HG03196 (cell line): ENCODE results near the gene MCM6.

ENCODE experiments used
- ATAC-seq: cut with Tn5 transposase; IDR thresholded peaks from one replicate; pipeline ENCODE4 v1.9.1; 2021; ENCODE audit not compliant: unreplicated experiment

Gene MCM6

GRCh38 chr2:135870571-135870970, 5.7 kb downstream of the MCM6 start:
- no peak for ATAC-seq

DNA sequence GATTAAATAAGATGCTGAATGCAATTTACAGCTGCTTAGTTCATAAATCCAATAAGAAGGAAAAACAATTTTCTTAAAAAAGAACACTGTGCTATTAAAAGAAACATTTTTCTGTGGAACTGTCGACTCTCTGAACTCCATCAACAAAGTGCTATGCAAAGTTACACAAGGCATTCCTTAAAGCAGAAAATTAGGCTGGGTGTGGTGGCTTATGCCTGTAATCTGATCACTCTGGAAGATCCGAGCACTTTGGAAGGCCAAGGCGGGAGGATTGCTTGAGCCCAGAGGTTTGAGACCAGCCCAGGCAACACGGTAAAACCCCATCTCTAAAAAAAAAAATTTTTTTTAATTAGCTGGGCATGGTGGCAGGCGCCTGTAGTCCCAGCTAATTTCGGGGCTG, 13.0 kb downstream of the MCM6 start:
- no peak for ATAC-seq

- ATAC-seq = no peak
These were observed 13.5 kb downstream of the MCM6 start for GRCh38 chr2:135862718-135863117.

DNA sequence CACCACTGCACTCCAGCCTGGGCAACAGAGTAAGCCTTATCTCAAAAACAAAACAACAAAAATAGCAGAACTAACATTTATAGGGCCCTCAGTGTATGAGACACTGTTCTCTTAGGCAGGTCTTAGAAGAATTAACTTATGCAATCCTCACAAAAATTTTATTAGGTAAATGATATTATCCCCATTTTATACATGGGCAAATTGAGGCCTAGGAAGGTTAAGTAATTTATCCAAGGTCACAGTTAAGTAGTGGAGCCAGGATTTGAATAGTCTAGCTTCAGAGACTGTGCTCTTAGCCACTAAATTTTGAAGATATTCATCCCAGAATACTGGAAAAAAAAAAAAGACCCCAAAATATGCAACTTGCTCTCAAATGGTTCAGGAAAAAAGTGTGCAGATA, 22.8 kb downstream of the MCM6 start:
- no peak for ATAC-seq

DNA sequence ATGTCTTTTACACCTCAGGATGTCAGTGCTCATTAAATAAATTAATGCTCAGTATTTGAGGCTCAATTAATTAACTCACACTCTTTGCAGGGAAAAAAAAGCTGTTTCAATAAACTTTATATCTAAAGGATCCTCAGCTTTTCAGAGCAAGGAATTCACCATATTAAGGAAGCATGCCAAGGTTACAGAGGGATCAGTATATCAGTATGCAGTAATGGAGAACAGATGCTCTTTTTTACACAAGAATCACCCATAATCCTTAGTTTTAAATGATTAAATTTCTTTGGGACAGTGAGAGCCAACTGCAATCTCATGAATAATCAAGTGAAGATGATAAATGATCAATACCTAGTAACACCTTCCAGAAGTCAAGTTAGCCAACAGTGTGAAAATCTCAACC, 24.4 kb downstream of the MCM6 start:
- no peak for ATAC-seq

GRCh38 chr2:135850892-135851668, 25.2 kb downstream of the MCM6 start:
- ATAC-seq = no peak

- no peak for ATAC-seq
These were observed 27.2 kb downstream of the MCM6 start for GRCh38 chr2:135849087-135849486.

DNA sequence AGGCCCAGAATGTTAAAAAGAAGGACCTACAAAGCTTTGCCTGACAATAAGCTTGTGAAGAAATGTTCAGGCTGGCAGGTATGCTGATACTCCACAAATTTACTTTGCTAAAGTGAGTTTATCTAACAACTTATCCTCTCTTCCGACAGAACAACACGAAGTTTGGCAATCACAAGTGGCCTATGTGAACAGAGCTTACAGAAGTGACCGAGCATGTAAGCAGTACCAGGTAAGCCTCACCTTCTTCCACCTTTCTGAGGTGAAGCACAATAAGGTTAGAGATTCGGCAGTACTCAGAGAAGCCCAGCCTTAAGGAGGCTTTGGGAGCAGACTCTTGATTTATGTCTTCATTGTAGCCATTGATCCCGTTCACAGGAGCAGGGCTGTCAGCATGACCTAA, 30.2 kb downstream of the MCM6 start:
- ATAC-seq = no peak

DNA sequence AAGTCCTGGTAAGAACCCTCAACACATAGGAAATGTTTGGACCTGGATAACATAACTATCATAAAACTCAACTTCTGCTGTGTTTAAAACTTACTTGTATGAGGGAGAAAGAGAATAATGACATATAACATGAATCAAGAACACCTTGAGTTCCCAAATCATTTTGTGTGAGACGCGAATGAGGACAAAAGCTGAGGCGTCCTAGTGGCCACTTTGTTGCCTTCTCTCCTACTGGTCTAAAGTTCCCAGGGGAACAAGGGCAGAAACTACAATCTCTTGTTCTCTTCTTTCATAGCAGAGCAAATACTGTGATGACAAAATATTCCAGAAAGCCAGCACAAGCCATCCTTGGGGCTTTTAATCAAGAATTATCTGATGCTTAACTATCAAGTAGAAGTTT, 31.0 kb downstream of the MCM6 start:
- no peak for ATAC-seq

- ATAC-seq = no peak
These were observed 31.8 kb downstream of the MCM6 start for GRCh38 chr2:135844301-135844895.

GRCh38 chr2:135843671-135844070, 32.6 kb downstream of the MCM6 start:
- no peak for ATAC-seq

GRCh38 chr2:135840601-135841000, 35.6 kb downstream of the MCM6 start:
- no peak for ATAC-seq

DNA sequence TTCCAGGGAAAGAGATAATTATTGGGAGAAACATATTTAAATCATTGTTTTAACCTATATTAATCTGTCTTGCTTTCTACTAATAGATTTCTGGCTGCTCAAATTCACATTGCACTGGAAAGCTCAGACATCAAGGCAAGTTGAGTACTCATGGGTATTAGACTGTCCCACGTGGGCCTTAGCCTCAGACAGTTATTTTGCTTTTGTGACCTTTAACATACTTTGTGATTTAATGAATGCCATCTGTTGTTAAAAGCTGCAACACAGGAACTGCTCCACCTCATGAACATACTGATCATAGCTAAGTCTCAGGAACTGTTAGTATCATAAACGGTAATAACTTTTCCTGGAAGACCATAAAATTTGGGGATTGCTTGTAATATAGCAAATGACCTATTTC, 36.5 kb downstream of the MCM6 start:
- ATAC-seq = no peak

DNA sequence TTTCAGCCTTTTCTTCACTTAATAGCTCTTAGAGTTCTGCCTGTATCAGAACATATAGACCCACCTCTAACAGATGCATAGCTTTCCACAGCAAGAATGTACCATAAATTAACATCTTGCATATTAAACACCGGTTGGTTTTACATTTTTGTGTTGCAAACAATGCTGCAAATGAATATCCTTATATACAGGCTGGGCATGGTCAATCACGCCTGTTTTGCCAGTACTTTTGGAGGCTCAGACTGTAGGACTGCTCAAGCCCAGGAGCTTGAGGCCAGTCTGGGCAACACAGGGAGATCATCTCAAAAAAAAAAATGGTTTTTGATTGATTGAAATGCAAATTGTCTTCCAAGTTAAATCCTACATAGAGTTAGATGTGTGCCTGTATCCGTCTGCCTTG, 37.7 kb downstream of the MCM6 start:
- no peak for ATAC-seq

DNA sequence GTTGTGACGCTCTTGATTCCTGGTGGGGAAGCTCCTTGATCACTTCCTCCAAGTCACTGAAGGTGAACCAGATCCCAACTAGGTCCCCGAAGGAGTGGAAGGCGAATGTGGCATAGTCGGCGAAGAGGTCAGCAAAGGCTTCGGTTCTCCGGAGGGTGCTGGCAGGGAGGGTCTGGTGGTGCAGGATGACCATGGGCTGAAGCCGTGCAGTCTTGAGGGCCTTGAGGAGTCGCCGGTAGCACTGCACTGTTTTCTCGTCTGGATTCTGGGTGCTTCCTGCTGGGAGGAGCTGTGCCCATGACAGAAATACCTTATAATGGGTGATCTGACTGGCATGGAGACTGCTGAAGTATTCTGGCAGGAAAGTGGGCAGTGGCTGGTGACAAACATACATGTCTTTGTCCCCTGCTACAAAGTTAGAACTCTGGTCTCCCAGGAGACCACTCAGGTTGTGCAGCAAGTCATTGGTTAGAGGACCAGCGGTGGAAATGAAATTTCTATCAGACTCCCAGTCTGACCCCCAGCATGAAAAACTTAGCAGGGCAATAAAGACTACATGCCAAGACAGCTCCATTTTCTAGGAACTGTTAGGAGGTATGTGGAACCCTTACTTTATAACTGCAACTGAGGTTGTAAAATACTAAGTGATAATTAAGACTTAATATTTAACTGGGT, 39.5 kb downstream of the MCM6 start, which contains the start of gene LCT:
TSS of gene LCT (minus strand) at position 589 of the 675 bp plus-strand sequence. CDS start at position 574, 15 bp downstream.
- ATAC-seq = no peak

DNA sequence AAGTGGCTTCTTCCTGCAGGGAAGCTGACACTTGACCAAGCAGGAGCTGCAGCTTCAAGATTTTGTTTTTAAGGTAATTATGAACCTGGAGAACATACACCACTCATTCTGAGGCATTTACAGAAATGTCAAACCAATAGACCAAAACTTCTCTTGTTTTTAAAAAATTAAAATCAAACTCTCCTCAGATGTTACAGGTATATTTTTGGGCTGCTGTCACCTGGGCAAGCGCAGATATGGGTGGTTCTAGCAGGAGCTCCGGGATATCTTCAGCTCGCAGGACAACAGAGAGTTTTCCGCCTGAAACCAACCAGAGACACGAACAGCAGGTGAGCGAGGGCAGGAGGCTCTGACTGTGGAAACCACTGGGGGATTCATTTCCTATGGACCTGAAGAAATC, 43.4 kb downstream of the MCM6 start:
- ATAC-seq = no peak

- ATAC-seq = no peak
These were observed 44.9 kb downstream of the MCM6 start for GRCh38 chr2:135831180-135831812.

DNA sequence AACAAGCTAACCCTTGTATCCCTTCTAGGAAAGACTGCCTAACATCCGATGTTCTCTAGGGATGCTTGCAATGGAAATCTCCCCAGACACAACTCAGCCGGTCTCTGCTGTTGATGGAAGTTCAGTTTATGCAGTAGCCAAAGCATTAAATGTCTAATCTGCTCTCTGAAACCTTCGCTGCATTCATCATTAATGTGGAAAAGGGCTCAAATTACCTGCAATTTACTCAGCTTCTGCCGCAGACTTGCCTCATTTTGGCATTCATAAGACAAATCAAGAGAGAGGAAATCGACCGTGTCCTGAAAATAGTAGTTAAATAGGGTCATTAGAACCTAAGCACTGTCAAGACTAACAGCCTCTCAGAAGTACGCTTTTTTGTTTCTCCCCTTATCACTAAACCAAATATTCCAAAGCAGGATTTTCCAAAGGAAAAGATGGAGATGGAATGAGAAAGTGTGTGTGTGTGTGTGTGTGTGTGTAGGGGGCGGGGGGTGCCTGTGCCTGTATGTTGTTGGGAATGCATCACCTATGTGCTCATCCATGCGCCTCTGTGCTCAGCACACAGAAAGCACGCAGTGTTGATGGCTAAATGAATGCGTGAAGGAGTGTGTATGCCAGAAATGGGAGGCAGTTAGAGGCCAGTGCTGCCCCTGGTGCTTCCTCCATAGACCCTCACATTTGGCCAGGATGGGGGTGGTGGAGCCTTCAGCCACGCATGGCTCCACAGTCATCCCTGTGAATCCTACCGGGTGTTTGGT, 46.7 kb downstream of the MCM6 start:
- ATAC-seq = no peak

- no peak for ATAC-seq
These were observed 49.7 kb downstream of the MCM6 start for GRCh38 chr2:135826544-135826943.

- ATAC-seq = no peak
These were observed 50.6 kb downstream of the MCM6 start for GRCh38 chr2:135825550-135826176.

- ATAC-seq = no peak
These were observed 51.1 kb downstream of the MCM6 start for GRCh38 chr2:135825131-135825530.
